SU-DHL-6 (cell line): ENCODE results near the gene TOMM40.
"Not testable (repeated sequence)": the region's sequence is repeated elsewhere in the genome, so short reads cannot be mapped to it uniquely, and the experiment has no call there.

Experiments
- H2AFZ ChIP-seq: fragments of 200-600 bp; sonication (generic); 2 replicates; pipeline ENCODE4 v1.6.1; 2014; ENCODE audit warnings: low read depth, mild to moderate bottlenecking, moderate library complexity, mixed read lengths, antibody characterized with exemption, low read length; ENCODE audit not compliant: severe bottlenecking
- H3F3A ChIP-seq: fragments of 200-600 bp; shearing (Covaris generic); 2 replicates; pipeline ENCODE4 v1.6.0; 2016; ENCODE audit warnings: antibody characterized with exemption, mild to moderate bottlenecking; ENCODE audit not compliant: insufficient read depth
- H3K27ac ChIP-seq: fragments of 200-600 bp; sonication (generic); 2 replicates; pipeline ENCODE4 v1.5.1; 2016; ENCODE audit warnings: low read depth, mild to moderate bottlenecking, low read length, moderate library complexity, mixed read lengths
- H3K27me3 ChIP-seq: fragments of 200-600 bp; sonication (generic), shearing (Covaris generic); 2 replicates; pipeline ENCODE4 v1.6.0; 2014; ENCODE audit warnings: mild to moderate bottlenecking, low read length
- H3K36me3 ChIP-seq: fragments of 200-600 bp; sonication (generic); 2 replicates; pipeline ENCODE4 v1.6.1; 2014; ENCODE audit warnings: mild to moderate bottlenecking, low read length, mixed read lengths
- H3K4me2 ChIP-seq: fragments of 300-600, 200-600 bp; shearing (Covaris generic), sonication (generic); 2 replicates; pipeline ENCODE4 v1.6.0; 2014; ENCODE audit warnings: low read length, low read depth, mild to moderate bottlenecking; ENCODE audit not compliant: poor library complexity, severe bottlenecking
- H3K4me3 ChIP-seq: fragments of 200-600 bp; sonication (generic); 2 replicates; pipeline ENCODE4 v1.5.1; 2014; ENCODE audit warnings: antibody characterized with exemption, low read length, mild to moderate bottlenecking, mixed read lengths; ENCODE audit not compliant: insufficient read depth, poor library complexity, severe bottlenecking
- H3K79me2 ChIP-seq: fragments of 200-600 bp; sonication (generic); 2 replicates; pipeline ENCODE4 v1.6.1; 2014; ENCODE audit warnings: mild to moderate bottlenecking, low read length, moderate library complexity; ENCODE audit not compliant: insufficient read depth
- H3K9ac ChIP-seq: fragments of 200-600 bp; sonication (generic); 2 replicates; pipeline ENCODE4 v1.7.0; 2014; ENCODE audit warnings: mild to moderate bottlenecking, low read length
- H3K9me2 ChIP-seq: fragments of 200-600 bp; sonication (generic); replicated peaks from 2 replicates; pipeline ENCODE4 v1.6.1; 2014; ENCODE audit warnings: low read length; ENCODE audit not compliant: insufficient read depth
- H3K9me3 ChIP-seq: fragments of 200-600 bp; sonication (generic); 2 replicates; pipeline ENCODE4 v1.6.1; 2014; ENCODE audit warnings: low read length, mixed read lengths; ENCODE audit not compliant: insufficient read depth
- H4K20me1 ChIP-seq: fragments of 200-600 bp; sonication (generic); 2 replicates; pipeline ENCODE4 v1.6.1; 2014; ENCODE audit warnings: low read depth, mild to moderate bottlenecking, antibody characterized with exemption, low read length, moderate library complexity, mixed read lengths
- CTCF ChIP-seq: fragments of 200-600 bp; sonication (generic); IDR thresholded peaks from one replicate; pipeline ENCODE4 v1.5.1; 2017; ENCODE audit warnings: antibody characterized with exemption, mild to moderate bottlenecking, low read length, moderate library complexity; ENCODE audit not compliant: insufficient read depth, poor library complexity, severe bottlenecking
- EZH2phosphoT487 ChIP-seq: fragments of 200-600 bp; sonication (generic), shearing (Covaris generic); conservative IDR thresholded peaks from 2 replicates; pipeline ENCODE4 v1.6.1; 2018; ENCODE audit warnings: mild to moderate bottlenecking, antibody characterized with exemption, low read length, moderate library complexity, mixed read lengths

Gene TOMM40

GRCh38 chr19:44879309-44880065, 11.6 kb upstream of the TOMM40 start:
- no peaks in the 10 kb centered on the region for H3K9me3 ChIP-seq
- no peaks in the 10 kb centered on the region for H3F3A ChIP-seq
- TF ChIP-seq EZH2phosphoT487 (no peak), CTCF (no peak)
- no peaks in the 10 kb centered on the region for H3K79me2 ChIP-seq
- no peaks in the 10 kb centered on the region for H3K27me3 ChIP-seq
- H4K20me1 ChIP-seq = no peaks in the 10 kb centered on the region
- no peak overlapping the region for H3K27ac ChIP-seq
- no peak overlapping the region for H3K4me3 ChIP-seq
- no peak overlapping the region for H3K9ac ChIP-seq
- H3K4me2 ChIP-seq = no peak overlapping the region
- H3K9me2 ChIP-seq = no peaks in the 10 kb centered on the region
- H2AFZ ChIP-seq = no peak overlapping the region
- no peaks in the 10 kb centered on the region for H3K36me3 ChIP-seq

- H3K27me3 ChIP-seq = no peaks in the 10 kb centered on the region
- no peak overlapping the region for H3K9ac ChIP-seq
- no peak overlapping the region for H3K27ac ChIP-seq
- H3K9me2 ChIP-seq = no peaks in the 10 kb centered on the region
- no peaks in the 10 kb centered on the region for H3F3A ChIP-seq
- H4K20me1 ChIP-seq = no peaks in the 10 kb centered on the region
- no peak overlapping the region for H3K4me3 ChIP-seq
- H3K9me3 ChIP-seq = no peaks in the 10 kb centered on the region
- no peaks in the 10 kb centered on the region for H3K79me2 ChIP-seq
- no peak overlapping the region for H2AFZ ChIP-seq
- no peaks in the 10 kb centered on the region for H3K36me3 ChIP-seq
- H3K4me2 ChIP-seq = no peak overlapping the region
- TF ChIP-seq CTCF (no peak), EZH2phosphoT487 (no peak)
These were observed 9.0 kb upstream of the TOMM40 start for GRCh38 chr19:44882063-44882462.

GRCh38 chr19:44882619-44883397, 8.2 kb upstream of the TOMM40 start:
- H3K9ac ChIP-seq, H3K4me2 ChIP-seq, H3K36me3 ChIP-seq, H3F3A ChIP-seq, H3K27ac ChIP-seq, H2AFZ ChIP-seq, H4K20me1 ChIP-seq, H3K9me2 ChIP-seq, H3K4me3 ChIP-seq, H3K9me3 ChIP-seq, H3K79me2 ChIP-seq, H3K27me3 ChIP-seq: not testable (repeated sequence)

- Histone ChIP-seq H3K27ac (no peak overlapping the region), H3K36me3 (no peaks in the 10 kb centered on the region), H3K4me3 (no peak overlapping the region), H3K9ac (no peak overlapping the region), H3K4me2 (no peak overlapping the region), H3K9me3 (no peaks in the 10 kb centered on the region), H3K79me2 (no peaks in the 10 kb centered on the region), H3K27me3 (no peaks in the 10 kb centered on the region), H3K9me2 (no peaks in the 10 kb centered on the region), H4K20me1 (no peaks in the 10 kb centered on the region), H2AFZ (no peak overlapping the region), H3F3A (no peaks in the 10 kb centered on the region)
- TF ChIP-seq EZH2phosphoT487 = no peak
- TF ChIP-seq CTCF = no peak
These were observed 7.1 kb upstream of the TOMM40 start for GRCh38 chr19:44883922-44884321.
